Activated CD4-positive, alpha-beta T cell treated with anti-CD3 and anti-CD28 coated beads, Interleukin-2, amount 50 U/mL, for 48 hours (primary cell): ENCODE results near the gene MGAT4D.
"Not testable (repeated sequence)": the region's sequence is repeated elsewhere in the genome, so short reads cannot be mapped to it uniquely, and the experiment has no call there.

Experiments
- DNase-seq, 2 experiments: peaks; one replicate each; pipeline ENCODE4 v3.0.0-alpha.2; 2020

The MGAT4D gene

DNA sequence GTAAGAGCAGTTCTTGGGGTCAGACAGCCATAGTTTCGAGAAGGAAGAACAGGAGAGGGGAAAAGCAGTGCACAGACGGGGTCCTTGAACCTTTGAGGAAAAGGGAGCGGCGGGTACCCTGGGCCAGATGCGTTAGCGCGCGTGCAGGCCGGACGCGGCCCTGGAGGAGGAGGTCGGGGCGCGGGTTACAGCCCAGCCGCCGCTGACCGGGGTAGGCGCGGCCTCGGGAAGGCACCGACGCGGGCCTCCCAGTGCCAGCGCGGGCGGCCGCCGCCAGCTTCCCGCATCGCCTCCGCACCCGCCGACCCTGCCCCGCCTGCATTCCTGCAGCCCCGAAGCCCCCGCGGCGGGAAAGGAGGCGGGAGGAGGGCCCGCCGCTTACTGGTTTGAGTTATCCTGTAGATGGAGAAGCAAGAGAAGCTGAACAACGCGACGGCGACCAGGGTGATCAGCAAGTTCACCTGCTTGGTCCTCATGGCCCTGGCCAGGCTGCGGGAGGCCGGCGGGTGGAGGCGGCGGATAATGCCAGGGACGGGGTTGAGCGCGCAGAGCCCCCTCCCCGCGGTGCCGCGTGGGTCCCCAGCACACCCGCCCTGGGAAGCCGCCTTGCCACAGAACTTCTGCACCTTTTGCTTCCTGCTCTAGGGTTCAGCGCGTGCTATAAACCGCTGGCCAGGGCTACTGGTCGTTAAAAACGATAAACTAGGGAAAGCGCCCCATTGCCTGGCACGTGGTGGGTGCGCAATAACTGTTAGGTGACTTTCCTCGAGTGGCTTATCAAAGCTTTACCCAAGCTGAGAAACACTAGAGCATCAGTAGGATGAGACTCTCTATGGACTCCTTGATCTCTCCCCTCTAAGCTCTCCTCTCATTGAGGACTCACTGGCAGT, at the start of gene MGAT4D:
Gene MGAT4D, minus strand, starts transcription at position 547 of the 890 bp plus-strand sequence. Its CDS starts 71 bp downstream, at position 476.
- peak in 1 of 2 experiments; percentile 4 for DNase-seq

DNA sequence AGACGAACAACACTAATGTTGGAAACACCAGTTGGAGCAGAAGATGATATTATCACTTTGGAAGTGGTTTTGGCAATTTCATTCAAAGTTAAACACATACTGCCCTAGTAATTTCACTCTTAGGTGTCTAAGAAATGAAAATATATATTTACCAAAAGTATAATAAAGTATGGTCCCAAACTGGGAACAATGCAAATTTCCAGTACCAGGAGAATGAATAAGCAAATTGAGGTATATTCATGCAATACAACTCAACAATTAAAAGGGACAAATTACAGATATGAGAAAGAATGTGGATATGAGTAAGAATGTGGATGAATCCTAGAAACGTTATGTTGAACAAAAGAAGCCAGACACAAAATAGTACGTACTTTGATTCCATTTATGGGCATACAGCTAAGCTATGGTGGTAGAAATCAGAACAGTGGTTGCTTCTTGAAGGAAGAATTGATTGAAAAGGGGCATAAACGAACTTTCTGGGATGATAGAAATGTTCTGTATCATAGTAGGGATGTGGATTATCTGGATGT, 35.9 kb upstream of the MGAT4D start:
- DNase-seq, result no peak

DNA sequence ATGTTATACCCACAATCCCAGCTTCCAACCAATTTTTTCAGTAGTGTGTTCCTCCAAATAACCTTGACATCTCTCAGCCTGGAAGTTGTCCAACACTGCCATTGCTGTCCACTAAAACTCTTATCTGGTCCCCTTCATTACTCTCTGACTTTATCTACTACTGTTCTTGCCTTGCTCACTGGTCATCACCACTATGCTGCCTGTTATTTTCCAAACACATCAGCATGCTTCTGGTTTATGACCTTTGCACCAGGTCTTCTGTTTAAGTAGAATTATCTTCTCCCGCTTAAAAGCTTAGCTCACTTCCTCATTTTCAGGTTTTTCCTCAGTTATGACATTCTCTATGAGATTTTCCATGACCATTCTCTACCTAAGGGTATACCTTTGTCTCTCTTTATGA, 31.3 kb upstream of the MGAT4D start:
- DNase-seq, result no peak

DNA sequence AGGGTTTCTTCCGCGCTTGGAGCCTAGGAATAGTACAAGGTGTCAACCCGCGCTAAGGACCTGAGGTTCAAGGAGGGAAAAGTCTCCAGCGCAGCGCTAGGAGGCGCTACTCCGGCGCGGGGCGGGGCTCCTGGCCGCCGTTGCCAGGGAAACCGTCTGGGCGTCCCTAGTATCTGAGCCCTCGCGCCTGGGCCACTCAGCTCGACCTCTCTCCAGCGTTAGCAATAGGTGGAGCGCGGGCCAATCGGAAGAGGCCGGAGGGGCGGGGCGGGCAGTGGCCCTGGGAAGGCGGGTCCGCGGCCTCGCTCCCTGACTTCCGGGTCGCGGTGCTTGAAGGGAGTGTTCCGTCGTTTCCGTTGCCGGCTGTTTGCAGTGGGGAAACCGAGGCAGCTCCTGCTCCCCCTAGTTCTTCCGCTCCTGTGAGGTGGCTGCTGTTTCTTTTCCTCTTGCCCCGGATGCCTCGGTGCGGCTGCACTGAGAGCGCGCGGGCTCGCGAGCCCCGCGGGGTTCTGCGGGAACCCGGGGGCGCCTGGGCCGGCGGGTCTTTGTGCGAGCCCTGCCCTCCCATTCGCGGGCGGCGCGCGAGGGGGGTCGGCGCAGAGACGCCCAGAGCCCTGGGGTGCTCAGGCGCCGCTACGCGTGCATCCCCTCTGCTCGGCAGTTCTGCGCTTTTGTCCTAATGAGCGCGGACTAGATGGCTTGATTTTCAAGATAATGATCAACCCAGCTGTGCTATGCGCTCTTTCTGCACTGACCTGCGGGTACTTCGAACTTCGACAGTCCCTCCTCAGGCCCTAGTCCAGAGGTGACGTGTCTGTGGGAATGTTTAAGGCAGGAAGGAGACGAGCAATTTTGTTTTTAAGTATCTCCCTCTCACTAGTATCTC, 26.0 kb upstream of the MGAT4D start, which contains the start of gene ELMOD2:
Gene ELMOD2, plus strand, starts transcription at position 312 of the 886 bp plus-strand sequence. CDS start 1,261 bp downstream, outside the sequence.
- peak; percentile 96 to 97 for DNase-seq

DNA sequence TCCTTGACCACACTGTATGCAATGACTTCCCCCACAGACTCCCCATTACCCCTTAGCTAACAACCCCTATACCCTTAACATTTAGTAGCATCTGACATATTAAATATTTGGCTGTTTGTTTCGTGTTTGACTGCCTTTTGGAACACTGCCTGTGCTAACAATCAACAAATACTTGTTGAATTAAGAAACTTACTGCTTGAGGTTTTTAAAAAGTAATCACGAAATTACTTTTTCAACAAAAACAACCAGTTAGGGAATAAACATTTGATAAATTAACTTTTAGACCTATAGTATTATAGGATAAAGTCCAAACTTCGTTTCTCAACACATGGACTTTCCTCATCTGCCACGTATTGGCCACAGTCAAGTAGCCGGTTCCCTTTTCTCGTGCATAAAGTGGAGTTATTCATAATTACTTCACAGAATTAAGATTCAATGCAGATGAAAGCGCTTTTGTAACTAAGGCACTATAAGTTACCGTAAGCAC, 25.3 kb upstream of the MGAT4D start:
- no peak for DNase-seq

DNA sequence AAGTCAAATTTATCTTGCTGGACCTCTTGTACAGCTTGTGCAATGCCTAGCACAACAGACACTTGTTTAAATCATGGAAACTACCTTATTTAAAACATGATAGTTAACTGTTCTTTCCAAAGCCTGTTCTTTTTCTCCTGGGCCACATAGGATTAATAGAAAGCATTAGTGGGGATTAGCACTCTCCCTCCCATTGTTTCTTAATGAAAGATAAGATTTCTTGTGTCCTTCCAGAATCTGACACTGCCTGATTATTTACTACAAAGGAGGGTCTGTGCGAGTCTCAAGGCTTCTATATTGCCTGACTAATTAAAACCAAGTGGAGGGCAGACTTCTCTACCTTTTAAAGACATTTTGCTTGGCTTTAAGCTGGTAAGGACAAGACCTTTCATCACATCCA, 17.3 kb upstream of the MGAT4D start:
- no peak for DNase-seq

DNA sequence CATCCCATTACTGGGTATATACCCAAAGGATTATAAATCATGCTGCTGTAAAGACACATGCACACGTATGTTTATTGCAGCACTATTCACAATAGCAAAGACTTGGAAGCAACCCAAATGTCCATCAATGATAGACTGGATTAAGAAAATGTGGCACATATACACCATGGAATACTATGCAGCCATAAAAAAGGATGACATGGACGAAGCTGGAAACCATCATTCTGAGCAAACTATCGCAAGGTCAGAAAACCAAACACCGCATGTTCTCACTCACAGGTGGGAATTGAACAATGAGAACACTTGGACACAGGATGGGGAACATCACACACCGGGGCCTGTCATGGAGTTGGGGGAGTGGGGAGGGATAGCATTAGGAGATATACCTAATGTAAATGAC, 15.7 kb upstream of the MGAT4D start:
- not testable (repeated sequence) for DNase-seq

DNA sequence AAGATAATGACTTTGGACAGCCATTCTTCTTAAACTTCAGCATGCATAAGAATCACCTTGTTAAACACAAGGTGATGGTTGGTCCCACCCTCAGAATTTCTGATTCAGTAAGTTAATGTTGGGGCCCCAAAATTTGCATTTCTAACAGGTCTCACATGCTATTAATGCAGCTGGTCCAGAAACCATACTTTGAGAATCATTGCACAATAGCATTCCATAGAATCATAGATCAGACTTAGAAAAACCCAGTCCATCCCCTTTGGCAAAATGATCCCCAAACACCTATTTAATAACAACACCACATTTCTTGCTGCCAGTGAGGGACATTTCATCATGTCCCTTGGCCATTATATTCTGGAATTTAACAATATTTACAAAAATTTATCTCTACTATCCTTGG, 6.2 kb upstream of the MGAT4D start:
- DNase-seq, result no peak

DNA sequence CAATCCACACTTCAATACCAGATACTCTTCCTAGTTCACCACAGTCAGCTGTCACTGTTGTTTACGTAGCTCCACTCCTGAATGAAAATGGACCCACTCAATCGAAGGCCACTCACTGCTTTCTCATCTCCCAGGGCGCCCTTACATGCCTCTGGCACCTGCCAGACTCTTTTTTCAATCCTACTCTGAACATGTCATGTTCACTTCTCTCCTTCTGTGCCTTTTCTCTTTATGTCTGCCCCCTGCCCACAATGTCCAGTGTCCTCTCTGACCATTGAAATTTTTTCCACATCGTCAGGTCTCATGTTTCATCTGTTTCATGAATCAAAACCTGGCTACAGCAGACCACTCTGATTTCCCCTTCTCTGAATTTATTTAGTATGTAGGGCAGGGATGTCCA, 1.3 kb upstream of the MGAT4D start:
- DNase-seq, result no peak

DNA sequence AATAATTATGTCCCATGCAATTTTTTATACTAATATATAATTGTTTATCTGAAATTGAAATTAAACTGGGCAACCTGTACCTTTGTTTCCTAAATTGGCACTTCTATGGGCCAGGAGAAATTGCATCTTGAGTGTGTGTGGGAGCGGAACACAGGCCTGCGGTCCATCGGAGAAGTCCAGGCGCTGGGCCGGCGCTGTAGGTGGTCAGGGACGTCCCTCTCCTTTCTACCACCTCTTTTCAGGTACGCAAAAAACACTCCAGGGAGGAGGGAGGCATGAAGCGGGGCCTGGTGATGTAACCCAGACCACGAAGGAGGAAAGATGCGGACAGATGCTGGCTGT, 717 bp downstream of the MGAT4D start:
- no peak for DNase-seq

DNA sequence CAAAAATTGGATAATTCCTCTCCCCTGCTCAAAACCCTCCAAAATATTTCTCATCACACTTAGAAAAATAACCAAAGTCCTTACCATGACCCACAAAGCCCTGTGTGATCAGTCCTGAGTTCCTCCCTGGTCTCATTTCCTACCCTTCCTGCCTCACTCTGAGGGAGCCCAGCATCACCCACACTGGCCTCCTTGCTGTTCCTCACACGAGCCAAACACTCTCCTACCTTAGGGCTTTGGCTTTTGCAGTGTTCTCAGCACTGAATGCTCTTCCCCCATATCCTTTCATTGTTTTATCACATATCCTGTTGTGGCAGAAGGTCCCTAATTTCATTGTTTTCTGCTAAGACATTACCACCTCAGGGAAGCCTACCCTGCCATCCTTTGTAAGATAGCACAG, 12.2 kb downstream of the MGAT4D start:
- no peak for DNase-seq

DNA sequence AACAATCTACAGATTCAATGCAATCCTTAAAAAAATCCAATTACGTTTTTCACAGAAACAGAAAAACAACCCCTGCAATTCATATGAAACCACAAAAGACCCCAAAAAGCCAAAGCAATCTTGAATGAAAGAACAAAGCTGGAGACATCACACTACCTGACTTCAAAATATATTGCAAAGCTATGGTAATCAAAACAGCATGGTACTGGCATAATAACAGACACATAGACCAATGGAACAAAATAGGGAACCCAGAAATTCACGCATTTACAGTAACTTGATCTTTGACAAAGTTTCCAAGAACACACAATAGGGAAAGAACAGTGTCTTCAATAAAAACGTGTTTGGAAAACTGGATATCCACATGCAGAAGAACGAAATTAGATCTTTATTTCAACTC, 14.6 kb downstream of the MGAT4D start:
- no peak for DNase-seq

DNA sequence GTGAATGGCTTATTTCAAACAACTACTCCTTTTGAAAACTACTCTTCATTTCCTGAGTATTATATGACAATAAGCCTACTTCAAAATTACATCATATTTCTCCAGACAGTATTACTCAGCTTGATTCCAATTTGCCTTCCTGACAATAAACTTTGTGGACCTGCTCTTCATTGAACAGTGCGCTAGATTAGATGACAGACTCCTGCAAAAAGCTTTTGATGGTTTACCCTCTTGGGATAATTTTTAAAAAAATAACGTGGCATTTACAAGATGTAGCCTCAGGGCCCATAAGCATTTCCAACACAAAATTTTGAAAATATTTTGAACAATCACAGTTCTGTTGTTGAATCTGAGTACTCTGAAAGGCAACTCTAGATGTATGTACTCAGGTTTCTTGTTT, 25.9 kb downstream of the MGAT4D start:
- no peak for DNase-seq

DNA sequence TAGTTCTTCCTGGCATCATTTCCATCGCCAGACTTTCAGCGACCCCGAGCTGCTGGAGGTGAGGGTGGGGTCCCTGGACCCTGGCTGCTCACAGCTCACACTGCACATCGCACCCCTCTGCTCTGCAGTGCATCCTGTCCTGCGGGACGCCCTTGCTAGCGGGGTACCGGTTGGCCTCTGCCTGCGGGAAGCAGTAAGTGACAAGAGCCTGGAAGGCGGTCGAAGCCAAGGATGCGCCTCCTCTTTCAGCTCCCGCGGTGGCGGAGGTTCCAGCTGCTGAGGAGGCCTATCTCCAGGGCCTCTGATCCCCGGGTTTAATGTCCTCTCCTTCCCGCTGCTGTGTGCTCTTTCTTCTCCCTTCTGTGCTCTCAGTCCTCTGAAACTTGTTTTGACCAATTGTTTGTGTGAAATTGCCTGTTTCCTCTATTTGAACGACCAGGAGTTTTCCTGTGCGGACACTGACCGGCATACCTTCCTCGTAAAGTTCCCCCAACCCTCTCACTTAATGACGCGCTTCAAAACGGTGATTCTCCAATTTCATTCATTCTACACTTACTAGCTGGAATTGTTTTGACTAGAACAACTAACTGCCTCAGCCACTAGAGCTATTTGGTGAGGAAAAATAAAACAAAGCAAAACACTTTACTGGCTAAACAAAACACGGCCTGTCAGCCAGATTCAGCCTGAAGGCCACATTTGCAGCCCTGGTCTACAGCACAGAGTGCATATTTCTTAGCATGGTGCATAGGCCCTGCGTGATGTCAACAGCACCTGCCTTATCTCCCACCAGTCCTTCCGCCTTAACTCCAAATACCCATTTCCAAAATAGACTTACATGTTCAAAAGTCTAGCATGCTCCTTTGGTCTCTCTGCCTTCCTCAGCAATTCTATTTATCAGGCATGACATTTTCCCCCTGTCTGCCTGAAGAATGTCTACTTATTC, 28.0 kb downstream of the MGAT4D start:
- DNase-seq, result no peak

DNA sequence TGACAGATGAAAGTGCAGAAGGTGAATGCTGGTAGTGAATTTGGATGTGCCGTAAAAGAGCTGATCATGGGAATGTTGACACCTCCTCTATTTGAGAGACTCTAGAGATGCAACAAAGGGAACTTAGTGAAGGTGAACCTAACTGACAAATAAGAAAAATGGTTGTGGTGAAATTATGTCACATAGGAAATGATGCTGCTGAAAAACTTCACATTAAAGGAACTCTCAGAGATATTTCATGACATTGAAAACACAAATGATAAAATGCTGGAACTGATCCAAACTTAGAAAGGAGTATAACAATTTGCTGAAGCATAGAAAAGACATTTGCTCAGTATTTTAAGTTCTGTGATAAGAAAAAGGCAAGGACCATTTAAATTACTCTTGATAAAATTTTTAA, 31.9 kb downstream of the MGAT4D start:
- no peak for DNase-seq

DNA sequence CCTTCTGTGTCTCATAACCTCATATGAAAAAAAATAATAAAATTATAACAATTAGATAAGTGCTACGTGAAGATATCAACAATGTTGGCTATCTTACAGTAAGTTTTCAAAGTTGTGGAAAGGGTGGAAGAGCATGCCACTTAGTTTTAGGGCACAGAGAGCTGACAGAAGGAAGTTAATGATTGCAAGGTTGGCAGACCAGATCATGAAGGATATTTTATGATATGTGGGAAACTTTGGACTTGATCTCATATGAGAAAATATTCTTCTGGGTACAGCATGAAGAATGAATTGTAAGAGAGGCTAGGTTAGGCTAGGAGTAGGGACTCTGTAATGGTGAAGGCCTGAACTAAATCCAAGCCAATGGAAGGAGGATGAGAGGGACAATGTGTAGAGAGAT, 34.5 kb downstream of the MGAT4D start:
- no peak for DNase-seq

DNA sequence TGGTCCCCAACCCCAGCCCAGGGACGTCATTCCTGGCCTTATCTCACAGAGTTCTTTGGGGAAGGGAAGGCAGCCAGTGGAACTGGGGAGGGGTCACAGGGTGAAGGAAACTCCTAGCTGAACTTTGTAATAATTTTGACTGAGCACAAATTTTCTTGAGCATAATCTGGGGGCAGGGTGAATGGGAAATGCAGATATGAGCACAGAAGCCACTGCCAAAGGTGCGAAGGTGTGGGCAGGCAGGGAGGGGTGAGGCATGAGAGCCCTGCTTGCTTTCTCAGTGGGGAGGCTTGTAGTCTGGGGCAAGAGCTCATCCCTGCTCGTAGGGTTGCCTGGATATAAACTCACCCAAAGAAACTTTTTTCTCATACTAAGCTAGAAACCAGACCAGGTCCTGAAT, 34.9 kb downstream of the MGAT4D start:
- no peak for DNase-seq

DNA sequence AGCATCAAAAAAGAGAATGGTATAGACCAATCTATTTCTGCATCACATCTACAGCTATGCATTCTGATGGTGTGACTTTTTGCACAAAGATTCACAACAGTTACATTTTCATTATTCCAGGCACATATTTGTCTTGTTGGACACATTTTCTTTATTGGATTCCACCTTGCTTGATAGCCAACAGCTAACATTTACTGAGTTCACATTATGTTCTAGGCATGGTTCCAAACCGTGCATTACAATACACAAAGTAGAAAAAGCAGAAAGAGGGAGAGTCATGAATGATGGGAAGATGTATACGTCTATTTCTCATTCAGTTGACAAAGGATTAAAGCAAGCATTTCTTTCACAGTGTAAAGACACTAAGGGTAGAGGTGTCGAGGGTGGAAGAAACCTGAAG, 47.7 kb downstream of the MGAT4D start:
- no peak for DNase-seq

DNA sequence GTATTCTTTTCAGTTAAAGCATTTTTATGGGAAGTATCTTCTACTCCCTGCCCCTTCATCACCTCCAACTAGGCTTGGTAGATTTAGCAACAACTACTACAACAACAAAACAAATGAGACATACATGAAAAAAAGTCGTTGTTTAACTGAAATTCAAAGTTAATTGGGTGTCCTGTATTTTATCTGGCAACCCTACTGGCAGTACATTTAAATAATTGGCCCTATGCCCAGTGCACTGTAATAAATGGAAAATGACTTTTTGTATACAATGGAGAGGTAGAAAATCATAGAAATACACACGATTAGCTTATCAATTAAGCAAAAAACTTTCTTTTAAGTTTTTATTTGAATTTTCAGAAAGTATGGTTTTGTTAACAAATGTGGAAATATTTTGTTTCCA, 49.3 kb downstream of the MGAT4D start:
- no peak for DNase-seq

DNA sequence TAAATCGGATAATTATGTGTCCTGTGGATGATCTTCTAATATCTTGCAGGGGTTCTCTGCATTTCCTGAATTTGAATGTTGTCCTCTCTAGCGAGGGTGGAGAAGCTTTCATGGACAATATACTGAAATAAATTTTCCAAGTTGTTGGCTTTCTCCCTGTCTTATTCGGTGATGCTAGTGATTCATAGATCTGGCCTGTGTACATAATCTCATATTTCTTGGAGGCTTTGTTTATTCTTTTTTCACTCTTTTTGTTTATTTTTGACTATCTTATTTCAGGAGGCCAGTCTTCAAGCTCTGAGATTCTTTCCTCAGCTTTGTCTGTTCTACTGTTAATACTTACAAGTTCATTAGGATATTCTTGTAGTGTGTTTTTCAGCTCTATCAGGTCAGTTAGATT, 49.9 kb downstream of the MGAT4D start:
- no peak for DNase-seq

DNA sequence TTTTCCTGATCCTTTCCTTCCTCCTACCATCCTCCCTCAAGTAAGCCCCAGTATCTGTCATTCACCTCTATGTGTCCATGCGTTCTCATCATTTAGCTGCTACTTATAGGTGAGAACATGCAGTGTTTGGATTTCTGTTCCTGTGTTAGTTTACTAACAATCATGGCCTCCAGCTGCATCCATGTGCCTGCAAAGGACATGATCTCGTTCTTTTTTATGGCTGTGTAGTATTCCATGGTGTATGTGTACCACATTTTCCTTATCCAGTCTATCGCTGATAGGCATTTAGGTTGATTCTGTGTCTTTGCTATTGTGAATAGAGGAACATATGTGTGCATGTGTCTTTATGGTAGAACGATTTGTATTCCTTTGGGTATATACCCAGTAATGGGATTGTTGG, 53.7 kb downstream of the MGAT4D start:
- not testable (repeated sequence) for DNase-seq

DNA sequence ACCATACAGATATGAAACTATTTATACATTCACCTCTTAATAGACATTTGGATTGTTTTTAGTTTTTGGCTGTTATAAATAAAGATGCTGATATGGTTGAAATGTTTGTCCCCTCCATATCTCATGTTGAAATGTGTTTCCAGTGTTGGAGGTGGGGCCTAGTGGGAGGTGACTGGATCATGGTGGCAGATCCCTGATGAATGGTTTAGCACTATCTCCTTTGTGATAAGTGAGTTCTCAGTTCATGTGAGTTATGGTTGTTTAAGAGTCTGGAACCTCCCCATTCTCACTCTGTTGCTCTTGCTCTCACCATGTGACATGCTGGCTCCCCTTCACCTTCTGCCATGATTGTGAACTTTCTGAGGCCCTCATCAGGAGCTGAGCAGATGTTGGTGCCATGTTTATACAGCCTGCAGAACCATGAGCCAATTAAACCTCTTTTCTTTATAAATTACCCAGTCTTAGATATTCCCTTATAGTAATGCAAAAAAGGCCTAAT, 58.4 kb downstream of the MGAT4D start:
- DNase-seq, result no peak
